NT2/D1 (cell line): Measurements from ENCODE around the gene C2CD2L.

Source experiments
- DNase-seq: peaks from one replicate; pipeline ENCODE4 v3.0.0-alpha.2; 2011; ENCODE audit warnings: low read depth, low spot score
- H3K27me3 ChIP-seq: 2 replicates; pipeline ENCODE4 v1.6.0; 2011; ENCODE audit warnings: mild to moderate bottlenecking; ENCODE audit not compliant: insufficient read length, insufficient read depth
- H3K36me3 ChIP-seq: 2 replicates; pipeline ENCODE4 v1.6.1; 2011; ENCODE audit warnings: mild to moderate bottlenecking, low read length, mixed read lengths; ENCODE audit not compliant: insufficient read depth, insufficient read length
- H3K4me1 ChIP-seq: 2 replicates; pipeline ENCODE4 v1.5.1; 2011; ENCODE audit not compliant: insufficient read depth, insufficient read length
- H3K4me3 ChIP-seq: 2 replicates; pipeline ENCODE4 v1.5.1; 2011; ENCODE audit warnings: low read depth; ENCODE audit not compliant: insufficient read length
- H3K9ac ChIP-seq: 2 replicates; pipeline ENCODE4 v1.6.0; 2011; ENCODE audit warnings: low read depth; ENCODE audit not compliant: insufficient read length
- H3K9me3 ChIP-seq: 2 replicates; pipeline ENCODE4 v1.5.1; 2011; ENCODE audit warnings: mild to moderate bottlenecking, low read length; ENCODE audit not compliant: insufficient read depth
- SUZ12 ChIP-seq: IDR thresholded peaks from 2 replicates; pipeline ENCODE4 v1.6.1; 2011; ENCODE audit not compliant: insufficient read length, insufficient read depth; ENCODE audit errors: extremely low read depth
- YY1 ChIP-seq: IDR thresholded peaks from 2 replicates; pipeline ENCODE4 v1.6.1; 2011; ENCODE audit not compliant: insufficient read length, insufficient read depth
- ZNF274 ChIP-seq: IDR thresholded peaks from 2 replicates; pipeline ENCODE4 v1.6.1; 2011; ENCODE audit warnings: mild to moderate bottlenecking, low read depth, low read length

The C2CD2L gene

DNA sequence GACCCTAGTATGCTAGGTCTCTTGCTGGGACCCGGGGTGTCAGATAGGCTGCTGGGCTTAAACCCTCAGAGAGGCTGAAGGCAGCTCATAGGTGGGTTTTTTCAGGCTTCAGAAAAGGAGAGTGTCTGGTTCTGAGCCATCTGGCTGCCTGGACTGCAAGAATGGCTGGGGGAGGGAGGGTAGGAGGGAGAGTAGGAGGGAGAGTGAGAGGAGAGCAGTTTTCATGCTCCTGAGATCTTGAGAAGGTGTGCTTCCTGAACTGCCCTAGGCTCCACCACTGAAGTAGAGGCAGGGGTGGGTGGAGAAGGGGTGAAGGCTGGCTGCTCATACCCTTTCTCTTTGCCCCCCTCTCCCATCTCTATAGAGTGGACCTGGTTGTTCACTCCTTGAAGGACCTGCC is 17.8 kb upstream of the C2CD2L start:
- H3K4me3 ChIP-seq = no peak overlapping the region
- H3K36me3 ChIP-seq = peaks cover 62% of the 10 kb centered on the region
- H3K27me3 ChIP-seq = no peaks in the 10 kb centered on the region
- TF ChIP-seq YY1 (no peak), SUZ12 (no peak), ZNF274 (no peak)
- H3K4me1 ChIP-seq = peaks cover 3% of the 10 kb centered on the region
- H3K9ac ChIP-seq = no peak overlapping the region
- no peak for DNase-seq
- no peaks in the 10 kb centered on the region for H3K9me3 ChIP-seq

DNA sequence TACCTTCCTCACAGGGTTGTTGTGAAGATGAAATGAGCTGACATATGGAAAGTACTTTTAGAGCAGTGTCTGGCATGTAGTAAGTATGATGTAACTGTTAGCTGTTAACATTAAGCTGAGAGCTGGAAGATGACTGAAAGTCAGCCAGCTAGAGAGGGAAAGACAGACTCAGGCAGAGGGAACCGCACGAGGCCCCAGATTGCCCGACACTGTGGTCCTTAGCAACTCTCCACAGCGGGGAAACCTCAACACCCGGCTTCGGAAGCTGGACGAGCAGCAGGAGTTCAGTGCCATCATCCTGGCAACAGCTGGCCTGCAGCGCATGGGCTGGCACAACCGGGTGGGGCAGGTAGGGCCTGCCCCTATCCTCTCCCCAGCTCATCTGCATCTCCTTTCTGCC is 16.0 kb upstream of the C2CD2L start:
- Histone ChIP-seq H3K4me1 (peaks cover 3% of the 10 kb centered on the region), H3K9ac (no peak overlapping the region), H3K36me3 (peaks cover 66% of the 10 kb centered on the region), H3K9me3 (peaks cover 3% of the 10 kb centered on the region; the same call in 1 of the 2 replicates), H3K27me3 (no peaks in the 10 kb centered on the region), H3K4me3 (no peak overlapping the region)
- no peak for TF ChIP-seq YY1
- no peak for TF ChIP-seq SUZ12
- TF ChIP-seq ZNF274 = no peak
- no peak for DNase-seq

DNA sequence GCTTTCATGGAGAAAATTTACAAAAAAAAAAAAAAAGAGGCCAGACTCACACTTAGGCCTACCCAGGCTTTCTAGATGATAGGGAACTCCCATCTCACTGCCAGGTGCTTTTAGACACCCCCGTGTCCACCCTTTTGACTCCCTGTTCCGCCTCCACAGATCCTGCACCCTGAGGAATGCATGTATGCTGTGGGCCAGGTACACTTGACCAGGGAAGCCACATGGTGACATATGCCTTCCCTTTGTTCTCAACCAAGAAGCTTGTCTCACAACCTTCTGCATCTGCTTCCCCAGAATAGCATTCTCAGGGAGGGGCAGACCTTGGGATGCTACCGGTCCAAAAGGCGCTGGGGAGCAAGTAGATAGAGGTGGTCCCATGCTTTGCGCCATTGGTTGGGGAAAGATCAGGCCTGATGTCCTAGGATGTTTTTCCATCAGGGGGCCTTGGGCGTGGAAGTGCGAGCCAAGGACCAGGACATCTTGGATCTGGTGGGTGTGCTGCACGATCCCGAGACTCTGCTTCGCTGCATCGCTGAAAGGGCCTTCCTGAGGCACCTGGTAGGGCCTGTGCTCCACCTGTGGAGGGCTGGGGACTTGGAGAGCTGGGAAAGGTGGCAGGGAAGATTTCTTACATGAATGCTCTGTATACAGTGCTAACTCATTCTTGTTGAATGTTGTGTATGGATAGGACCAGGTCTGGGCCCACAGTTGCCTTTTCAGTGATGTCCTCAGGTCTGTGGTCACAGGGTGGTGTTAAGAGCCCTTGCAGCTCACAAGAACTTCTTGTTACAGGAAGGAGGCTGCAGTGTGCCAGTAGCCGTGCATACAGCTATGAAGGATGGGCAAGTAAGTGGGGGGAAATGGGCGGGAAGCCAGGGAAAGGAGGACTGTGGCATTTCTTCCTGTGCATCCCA is 14.9 kb upstream of the C2CD2L start:
- Histone ChIP-seq H3K4me1 (peaks cover 3% of the 10 kb centered on the region), H3K9me3 (peaks cover 6% of the 10 kb centered on the region; the same call in 1 of the 2 replicates), H3K27me3 (no peaks in the 10 kb centered on the region), H3K36me3 (peaks cover 76% of the 10 kb centered on the region), H3K9ac (no peak overlapping the region), H3K4me3 (peak overlapping the region; percentile 95)
- no peak for DNase-seq
- no peak for TF ChIP-seq ZNF274
- no peak for TF ChIP-seq YY1
- no peak for TF ChIP-seq SUZ12

DNA sequence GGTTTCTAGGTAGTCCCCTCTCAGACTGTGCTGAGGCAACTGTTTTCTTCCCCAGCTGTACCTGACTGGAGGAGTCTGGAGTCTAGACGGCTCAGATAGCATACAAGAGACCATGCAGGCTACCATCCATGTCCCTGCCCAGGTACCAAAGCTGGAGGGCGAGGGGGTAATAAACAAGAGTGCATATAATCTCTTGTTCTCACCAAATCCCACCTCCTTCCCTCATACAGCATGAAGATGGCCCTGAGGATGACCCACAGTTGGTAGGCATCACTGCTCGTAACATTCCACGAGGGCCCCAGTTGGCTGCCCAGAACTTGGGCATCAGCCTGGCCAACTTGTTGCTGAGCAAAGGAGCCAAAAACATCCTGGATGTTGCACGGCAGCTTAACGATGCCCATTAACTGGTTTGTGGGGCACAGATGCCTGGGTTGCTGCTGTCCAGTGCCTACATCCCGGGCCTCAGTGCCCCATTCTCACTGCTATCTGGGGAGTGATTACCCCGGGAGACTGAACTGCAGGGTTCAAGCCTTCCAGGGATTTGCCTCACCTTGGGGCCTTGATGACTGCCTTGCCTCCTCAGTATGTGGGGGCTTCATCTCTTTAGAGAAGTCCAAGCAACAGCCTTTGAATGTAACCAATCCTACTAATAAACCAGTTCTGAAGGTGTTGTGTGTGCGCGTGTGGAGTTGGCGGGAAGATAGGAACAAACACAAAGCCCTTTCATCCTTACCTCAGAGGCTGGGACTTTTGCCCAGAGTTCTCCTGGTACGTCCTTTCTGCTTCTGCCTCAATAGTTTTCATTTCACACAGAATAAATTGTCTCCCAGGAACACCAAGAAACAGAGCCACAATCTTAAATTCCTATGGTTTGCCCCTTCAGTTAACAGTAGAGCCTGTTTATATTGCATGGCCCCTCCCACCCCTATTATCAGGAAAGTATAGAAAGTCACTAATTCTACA is 14.0 kb upstream of the C2CD2L start:
- Histone ChIP-seq H3K4me3 (peak overlapping the region; percentile 95), H3K27me3 (no peaks in the 10 kb centered on the region), H3K36me3 (peaks cover 78% of the 10 kb centered on the region), H3K9ac (peak overlapping the region; percentile 94), H3K9me3 (peaks cover 6% of the 10 kb centered on the region; the same call in 1 of the 2 replicates), H3K4me1 (peaks cover 3% of the 10 kb centered on the region)
- TF ChIP-seq YY1 (no peak), SUZ12 (no peak)
- no peak for DNase-seq

DNA sequence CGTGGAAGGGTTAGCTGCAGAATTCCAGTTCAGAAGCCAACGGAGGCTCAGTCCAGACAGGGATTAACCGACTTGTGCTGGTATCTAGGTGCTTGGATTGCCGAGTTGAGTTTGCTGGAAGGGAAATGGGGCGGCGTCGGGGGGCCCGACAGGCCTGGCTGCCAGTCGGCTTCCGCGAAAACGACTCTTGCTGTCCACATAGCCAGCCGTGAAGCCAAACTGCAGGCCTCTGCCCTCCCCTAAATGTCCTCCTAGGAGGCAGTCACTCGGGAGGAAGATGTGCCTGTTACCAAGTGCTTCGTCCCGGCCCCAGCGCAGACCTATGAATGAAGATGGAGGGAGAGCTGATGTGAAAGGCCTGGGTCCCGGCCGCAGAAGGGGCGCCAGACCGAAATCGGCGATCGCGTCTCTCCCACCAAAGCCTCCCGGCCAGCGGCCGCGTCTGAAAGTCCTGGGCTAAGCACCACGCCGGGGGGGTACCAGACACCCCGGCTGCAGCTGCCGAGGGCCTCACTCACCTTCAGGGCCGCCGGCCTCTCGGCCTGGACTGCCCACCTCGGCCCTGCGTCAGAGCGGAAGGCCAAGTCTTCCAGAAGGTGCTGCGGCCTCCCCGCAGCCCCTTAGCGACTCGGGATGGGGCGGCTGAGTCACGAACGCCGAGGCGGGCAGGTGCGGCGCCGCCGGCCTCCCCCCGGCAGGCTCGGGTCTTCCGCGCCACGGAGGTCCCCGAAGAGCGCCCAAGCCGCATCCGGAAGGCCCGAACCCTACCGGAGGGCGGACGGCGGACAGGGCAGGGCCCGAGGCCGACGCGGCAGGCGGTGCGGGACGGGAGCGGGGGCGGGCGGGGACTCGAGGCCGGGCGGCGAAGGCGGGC is 13.0 kb upstream of the C2CD2L start:
- Histone ChIP-seq H3K9me3 (peaks cover 6% of the 10 kb centered on the region; the same call in 1 of the 2 replicates), H3K36me3 (peaks cover 76% of the 10 kb centered on the region), H3K4me3 (peak overlapping the region; percentile 95), H3K27me3 (no peaks in the 10 kb centered on the region), H3K9ac (peak overlapping the region; percentile 94), H3K4me1 (peaks cover 3% of the 10 kb centered on the region)
- no peak for DNase-seq
- TF ChIP-seq ZNF274 (no peak), SUZ12 (no peak), YY1 (no peak)

DNA sequence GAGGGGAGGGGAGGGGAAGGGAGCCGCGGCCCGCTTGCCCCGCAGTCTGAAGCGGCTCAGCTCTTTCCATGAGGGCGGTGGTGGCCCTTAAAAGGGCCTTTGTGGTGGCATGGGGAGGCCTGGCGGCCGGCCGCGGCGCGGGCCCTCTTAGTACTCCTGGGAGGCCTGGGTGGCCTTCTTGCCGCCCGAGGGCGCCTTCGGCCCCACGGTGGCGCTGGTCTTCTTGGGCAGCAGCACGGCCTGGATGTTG is 12.4 kb upstream of the C2CD2L start:
- Histone ChIP-seq H3K27me3 (no peaks in the 10 kb centered on the region), H3K9me3 (peaks cover 6% of the 10 kb centered on the region; the same call in 1 of the 2 replicates), H3K4me3 (peak overlapping the region; percentile 95), H3K9ac (peak overlapping the region; percentile 94), H3K36me3 (peaks cover 71% of the 10 kb centered on the region), H3K4me1 (peaks cover 3% of the 10 kb centered on the region)
- no peak for TF ChIP-seq SUZ12
- no peak for TF ChIP-seq YY1
- TF ChIP-seq ZNF274 = no peak
- peak; percentile 56 for DNase-seq
